ENCODE measurements around the gene ADGRV1.

GRCh38 chr5:90689064-90689463 lies 130.5 kb downstream of the ADGRV1 start:
- TF ChIP-seq, protein P1, sequence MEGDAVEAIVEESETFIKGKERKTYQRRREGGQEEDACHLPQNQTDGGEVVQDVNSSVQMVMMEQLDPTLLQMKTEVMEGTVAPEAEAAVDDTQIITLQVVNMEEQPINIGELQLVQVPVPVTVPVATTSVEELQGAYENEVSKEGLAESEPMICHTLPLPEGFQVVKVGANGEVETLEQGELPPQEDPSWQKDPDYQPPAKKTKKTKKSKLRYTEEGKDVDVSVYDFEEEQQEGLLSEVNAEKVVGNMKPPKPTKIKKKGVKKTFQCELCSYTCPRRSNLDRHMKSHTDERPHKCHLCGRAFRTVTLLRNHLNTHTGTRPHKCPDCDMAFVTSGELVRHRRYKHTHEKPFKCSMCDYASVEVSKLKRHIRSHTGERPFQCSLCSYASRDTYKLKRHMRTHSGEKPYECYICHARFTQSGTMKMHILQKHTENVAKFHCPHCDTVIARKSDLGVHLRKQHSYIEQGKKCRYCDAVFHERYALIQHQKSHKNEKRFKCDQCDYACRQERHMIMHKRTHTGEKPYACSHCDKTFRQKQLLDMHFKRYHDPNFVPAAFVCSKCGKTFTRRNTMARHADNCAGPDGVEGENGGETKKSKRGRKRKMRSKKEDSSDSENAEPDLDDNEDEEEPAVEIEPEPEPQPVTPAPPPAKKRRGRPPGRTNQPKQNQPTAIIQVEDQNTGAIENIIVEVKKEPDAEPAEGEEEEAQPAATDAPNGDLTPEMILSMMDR (IDR thresholded peaks at IDR 0.05), result no peak
- TF ChIP-seq POLR2A (IDR thresholded peaks at IDR 0.05), result no peak
